Measurements from ENCODE around the gene MXRA7.

GRCh38 chr17:76667491-76667755 is 43.3 kb downstream of the MXRA7 start:
- no peak for TF ChIP-seq CTCF (IDR thresholded peaks at IDR 0.05; ENCODE audit: low read depth, low read length, missing input control)
- TF ChIP-seq MAX (IDR thresholded peaks at IDR 0.05), result no peak
- no peak for TF ChIP-seq NR2F2 (IDR thresholded peaks at IDR 0.05)
- TF ChIP-seq YY1 (IDR thresholded peaks at IDR 0.05), result no peak

All from liver (tissue), 3 donors.